ENCODE results near the gene CHI3L2. TPM values are rescaled to one million over a fixed set of nuclear protein-coding genes. Genes with fewer than 3 reads are reported as not detected.
A peak's percentile ranks its signal among the peaks of the same experiment; 100 is the strongest.

Gene CHI3L2
- total RNA-seq, 1 donor from 2014 or later, result 5.6 TPM

DNA sequence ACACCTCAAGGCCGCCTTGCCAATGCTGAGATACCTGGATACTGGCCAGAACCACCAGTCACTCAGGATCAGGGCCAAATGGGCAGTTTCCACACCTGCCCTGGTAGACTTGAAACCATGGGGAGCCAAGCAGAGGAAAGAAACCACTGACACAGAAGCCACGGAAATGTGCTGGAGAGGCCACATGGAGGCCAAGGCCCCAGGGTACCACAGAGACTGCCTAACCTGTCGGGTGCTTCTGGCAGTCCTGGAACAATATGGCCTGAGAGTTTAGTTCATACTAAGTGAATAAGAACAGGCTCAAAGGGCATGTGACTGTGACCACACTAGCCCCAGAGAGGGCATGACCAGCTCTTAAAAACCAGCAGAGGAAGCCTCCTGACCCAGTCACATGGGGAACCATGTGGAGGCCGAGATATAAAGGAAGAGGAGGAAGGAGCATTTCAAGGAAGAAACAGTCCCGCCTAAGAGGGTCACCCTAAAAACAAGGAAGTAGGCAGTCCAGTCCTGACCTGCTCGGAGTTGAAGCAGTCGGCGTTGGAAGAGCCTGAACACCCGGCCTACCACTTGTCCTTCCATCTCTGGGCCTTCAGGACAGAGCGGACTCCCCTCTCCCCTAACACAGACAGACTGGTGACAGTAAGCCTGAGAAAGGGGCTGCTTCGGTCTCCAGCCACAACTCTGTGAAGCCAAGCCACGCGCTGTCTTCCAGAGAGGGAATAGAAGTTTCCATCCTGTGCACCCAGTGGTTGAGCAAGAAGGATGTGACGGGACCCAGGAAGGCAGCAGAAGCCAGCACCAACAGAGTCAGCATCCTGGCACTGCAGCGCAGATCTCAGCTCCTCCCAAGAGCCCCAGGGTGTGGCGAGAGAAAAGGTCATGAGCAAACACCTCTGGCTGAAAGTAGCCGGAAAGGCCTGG, 27.4 kb upstream of the CHI3L2 start, which contains the start of gene DENND2D:
DENND2D (minus strand) TSS at position 766 of the 921 bp plus-strand sequence; CDS start at position 579, 187 bp downstream.
- peak in 1 of 2 donors; percentile 21 for TF ChIP-seq POLR2AphosphoS5 (IDR thresholded peaks at IDR 0.05; ENCODE audit: insufficient read depth in 1 of 2, low read depth in 1 of 2)
- TF ChIP-seq, protein P1, sequence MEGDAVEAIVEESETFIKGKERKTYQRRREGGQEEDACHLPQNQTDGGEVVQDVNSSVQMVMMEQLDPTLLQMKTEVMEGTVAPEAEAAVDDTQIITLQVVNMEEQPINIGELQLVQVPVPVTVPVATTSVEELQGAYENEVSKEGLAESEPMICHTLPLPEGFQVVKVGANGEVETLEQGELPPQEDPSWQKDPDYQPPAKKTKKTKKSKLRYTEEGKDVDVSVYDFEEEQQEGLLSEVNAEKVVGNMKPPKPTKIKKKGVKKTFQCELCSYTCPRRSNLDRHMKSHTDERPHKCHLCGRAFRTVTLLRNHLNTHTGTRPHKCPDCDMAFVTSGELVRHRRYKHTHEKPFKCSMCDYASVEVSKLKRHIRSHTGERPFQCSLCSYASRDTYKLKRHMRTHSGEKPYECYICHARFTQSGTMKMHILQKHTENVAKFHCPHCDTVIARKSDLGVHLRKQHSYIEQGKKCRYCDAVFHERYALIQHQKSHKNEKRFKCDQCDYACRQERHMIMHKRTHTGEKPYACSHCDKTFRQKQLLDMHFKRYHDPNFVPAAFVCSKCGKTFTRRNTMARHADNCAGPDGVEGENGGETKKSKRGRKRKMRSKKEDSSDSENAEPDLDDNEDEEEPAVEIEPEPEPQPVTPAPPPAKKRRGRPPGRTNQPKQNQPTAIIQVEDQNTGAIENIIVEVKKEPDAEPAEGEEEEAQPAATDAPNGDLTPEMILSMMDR (IDR thresholded peaks at IDR 0.05), result no peak
- no peak for DNase-seq (ENCODE audit: extremely low spot score in 2 of 2)
- peaks cover 0 to 5% of the 10 kb centered on the region in 2 donors for H3K36me3 ChIP-seq
- peak within 1 kb of the TSS; percentile 78 for H3K27ac ChIP-seq
- H3K27me3 ChIP-seq, result no peaks in the 10 kb centered on the region
- intact Hi-C loops (cut with DNase I), result no loop called here
- peak within 1 kb of the TSS; percentile 13 to 32 for H3K4me3 ChIP-seq
- H3K9me3 ChIP-seq, result no peaks in the 10 kb centered on the region
- H3K4me1 ChIP-seq, result peaks cover 44% of the 10 kb centered on the region

DNA sequence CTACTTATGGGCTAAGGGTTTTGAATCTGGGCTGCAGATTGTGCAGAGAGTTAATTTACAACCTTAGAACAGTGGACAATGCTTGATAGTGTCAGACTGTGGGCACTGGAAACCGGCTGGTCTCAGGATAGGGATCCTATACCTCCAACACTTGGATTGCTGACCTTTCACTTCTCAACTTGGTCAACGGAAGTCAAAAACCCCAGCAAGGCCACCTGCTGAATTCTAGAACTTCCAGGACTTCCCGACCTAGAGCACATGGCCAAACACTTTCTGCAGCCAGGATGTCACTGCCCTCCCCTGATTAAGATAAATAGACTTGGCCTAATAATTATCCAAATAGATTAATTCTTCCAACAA, 26.7 kb upstream of the CHI3L2 start:
- TF ChIP-seq POLR2A (IDR thresholded peaks at IDR 0.05), result no peak
- no peak for TF ChIP-seq POLR2AphosphoS5 (IDR thresholded peaks at IDR 0.05; ENCODE audit: insufficient read depth in 1 of 2, low read depth in 1 of 2)
- TF ChIP-seq, protein P1 (IDR thresholded peaks at IDR 0.05), result no peak
- H3K4me3 ChIP-seq, result peak overlapping the region in 1 of 2 donors; percentile 32
- no peaks in the 10 kb centered on the region for H3K9me3 ChIP-seq
- DNase-seq (ENCODE audit: extremely low spot score in 2 of 2), result no peak
- peaks cover 0 to 4% of the 10 kb centered on the region in 2 donors for H3K36me3 ChIP-seq
- H3K27ac ChIP-seq, result peak overlapping the region; percentile 78
- H3K4me1 ChIP-seq, result peaks cover 43% of the 10 kb centered on the region
- no peaks in the 10 kb centered on the region for H3K27me3 ChIP-seq
- intact Hi-C loops (cut with DNase I), result no loop called here

DNA sequence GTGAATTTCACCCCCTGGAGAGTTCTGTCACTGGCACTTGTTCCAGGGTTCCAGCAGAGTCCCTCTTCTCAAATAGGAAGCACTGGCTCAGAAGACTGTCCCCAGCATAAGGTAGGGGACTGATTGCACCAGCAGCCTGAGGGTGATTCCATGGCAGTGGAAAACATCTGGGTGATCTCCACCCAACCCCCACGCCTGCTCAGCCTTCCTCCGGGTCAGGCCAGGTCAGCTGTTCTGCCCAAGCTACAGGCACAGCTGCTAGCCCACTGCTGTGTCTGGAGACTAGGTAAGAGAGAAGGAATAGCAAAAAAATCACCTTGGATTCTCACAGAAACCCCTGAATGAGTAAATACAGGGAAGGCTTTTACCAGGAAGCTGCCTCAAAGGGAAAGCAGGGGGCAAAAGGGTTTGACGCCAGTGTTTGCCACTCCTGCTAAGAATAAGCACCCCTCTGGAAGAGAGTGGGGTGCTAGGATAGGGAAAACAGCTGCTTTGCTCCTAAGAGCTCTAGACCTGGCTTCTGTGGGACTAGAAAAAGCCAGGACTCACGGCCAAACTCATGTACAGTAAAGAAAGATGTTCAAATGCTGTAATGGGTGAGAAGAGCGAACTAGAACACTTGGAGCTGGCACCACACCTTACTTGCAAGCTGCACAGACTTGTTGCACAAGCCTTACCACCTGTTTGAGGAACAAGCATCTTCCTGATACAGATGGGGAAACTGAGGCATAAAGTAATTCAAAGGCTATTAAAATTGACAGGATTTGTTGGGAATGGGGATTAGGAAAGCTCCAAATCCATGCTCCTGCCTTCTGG, 26.0 kb upstream of the CHI3L2 start:
- TF ChIP-seq, protein P1 (IDR thresholded peaks at IDR 0.05), result no peak
- TF ChIP-seq POLR2AphosphoS5 (IDR thresholded peaks at IDR 0.05; ENCODE audit: insufficient read depth in 1 of 2, low read depth in 1 of 2) (no peak), POLR2A (IDR thresholded peaks at IDR 0.05) (no peak)
- H3K27me3 ChIP-seq, result no peaks in the 10 kb centered on the region
- no peaks in the 10 kb centered on the region for H3K9me3 ChIP-seq
- no peak overlapping the region for H3K4me3 ChIP-seq
- H3K4me1 ChIP-seq, result peaks cover 37% of the 10 kb centered on the region
- H3K27ac ChIP-seq, result peak overlapping the region; percentile 78
- intact Hi-C loops (cut with DNase I), result no loop called here
- no peaks in the 10 kb centered on the region for H3K36me3 ChIP-seq
- DNase-seq (ENCODE audit: extremely low spot score in 2 of 2), result no peak

DNA sequence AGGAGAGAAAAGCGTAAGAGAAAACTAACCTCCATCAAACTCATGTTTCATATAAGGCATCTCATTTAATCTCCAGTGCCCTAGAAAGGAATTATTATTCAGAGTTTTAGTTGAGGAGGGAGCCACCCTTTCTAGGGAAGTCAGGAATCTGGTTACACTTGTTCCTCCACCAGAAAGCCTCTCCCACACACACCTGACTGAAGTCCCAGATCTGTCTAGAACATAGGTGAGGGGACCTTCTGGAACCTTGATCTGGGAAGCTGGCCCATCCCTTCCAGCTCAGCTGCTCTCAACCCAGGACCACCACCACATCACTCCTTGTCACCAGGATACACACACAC, 25.2 kb upstream of the CHI3L2 start:
- Histone ChIP-seq H3K4me3 (no peak overlapping the region), H3K27ac (peak overlapping the region; percentile 78), H3K36me3 (no peaks in the 10 kb centered on the region), H3K9me3 (no peaks in the 10 kb centered on the region), H3K4me1 (peaks cover 37% of the 10 kb centered on the region), H3K27me3 (no peaks in the 10 kb centered on the region)
- DNase-seq (ENCODE audit: extremely low spot score in 2 of 2), result no peak
- intact Hi-C loops (cut with DNase I), result no loop called here
- TF ChIP-seq, protein P1 (IDR thresholded peaks at IDR 0.05), result no peak
- TF ChIP-seq POLR2A (IDR thresholded peaks at IDR 0.05) (no peak), POLR2AphosphoS5 (IDR thresholded peaks at IDR 0.05; ENCODE audit: insufficient read depth in 1 of 2, low read depth in 1 of 2) (peak in 1 of 2 donors; percentile 60)
